Fibroblast of skin of right biceps (primary cell): Measurements from ENCODE around the gene MECR.

Source experiments
- DNase-seq: peaks from one replicate; pipeline ENCODE4 v3.0.0-alpha.2; 2013

MECR gene

DNA sequence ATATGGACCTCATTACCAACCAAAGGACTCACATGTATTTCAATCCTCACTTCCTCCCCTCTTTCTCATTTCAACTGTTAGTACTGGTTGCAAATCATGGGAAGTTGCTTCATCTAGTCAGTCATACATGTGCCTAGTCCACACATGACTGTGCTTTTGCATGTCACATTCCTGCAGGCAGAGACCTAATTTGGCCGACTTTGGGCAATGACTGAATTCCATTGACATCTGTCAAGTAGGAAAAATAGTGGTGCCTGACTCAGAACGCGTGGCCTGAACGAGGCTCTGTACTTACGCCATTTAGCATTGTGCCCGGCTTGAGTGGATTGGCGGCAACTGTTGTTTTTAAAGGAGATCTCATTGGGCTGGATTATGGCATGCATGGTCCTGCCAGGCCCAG is 23.6 kb upstream of the MECR start:
- DNase-seq, result peak; percentile 82

DNA sequence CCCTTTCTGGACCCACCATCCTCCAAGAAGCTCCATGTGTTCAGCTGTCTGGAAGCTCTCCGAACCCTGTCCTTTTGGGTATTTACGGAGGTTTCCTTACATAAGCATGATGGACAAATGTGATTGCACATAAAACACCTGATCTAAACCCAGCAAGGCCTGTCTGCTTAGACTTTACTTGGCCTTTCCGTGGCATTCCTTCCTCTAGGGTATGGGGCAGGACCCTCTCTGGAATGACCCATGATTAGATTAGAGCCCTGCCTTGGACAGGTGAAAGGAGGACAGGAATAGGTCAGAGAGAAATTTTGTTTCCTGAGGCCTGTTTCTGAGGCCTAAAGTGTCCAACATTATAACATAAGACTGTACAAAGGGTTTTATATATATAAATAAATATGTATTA is 22.4 kb upstream of the MECR start:
- no peak for DNase-seq

DNA sequence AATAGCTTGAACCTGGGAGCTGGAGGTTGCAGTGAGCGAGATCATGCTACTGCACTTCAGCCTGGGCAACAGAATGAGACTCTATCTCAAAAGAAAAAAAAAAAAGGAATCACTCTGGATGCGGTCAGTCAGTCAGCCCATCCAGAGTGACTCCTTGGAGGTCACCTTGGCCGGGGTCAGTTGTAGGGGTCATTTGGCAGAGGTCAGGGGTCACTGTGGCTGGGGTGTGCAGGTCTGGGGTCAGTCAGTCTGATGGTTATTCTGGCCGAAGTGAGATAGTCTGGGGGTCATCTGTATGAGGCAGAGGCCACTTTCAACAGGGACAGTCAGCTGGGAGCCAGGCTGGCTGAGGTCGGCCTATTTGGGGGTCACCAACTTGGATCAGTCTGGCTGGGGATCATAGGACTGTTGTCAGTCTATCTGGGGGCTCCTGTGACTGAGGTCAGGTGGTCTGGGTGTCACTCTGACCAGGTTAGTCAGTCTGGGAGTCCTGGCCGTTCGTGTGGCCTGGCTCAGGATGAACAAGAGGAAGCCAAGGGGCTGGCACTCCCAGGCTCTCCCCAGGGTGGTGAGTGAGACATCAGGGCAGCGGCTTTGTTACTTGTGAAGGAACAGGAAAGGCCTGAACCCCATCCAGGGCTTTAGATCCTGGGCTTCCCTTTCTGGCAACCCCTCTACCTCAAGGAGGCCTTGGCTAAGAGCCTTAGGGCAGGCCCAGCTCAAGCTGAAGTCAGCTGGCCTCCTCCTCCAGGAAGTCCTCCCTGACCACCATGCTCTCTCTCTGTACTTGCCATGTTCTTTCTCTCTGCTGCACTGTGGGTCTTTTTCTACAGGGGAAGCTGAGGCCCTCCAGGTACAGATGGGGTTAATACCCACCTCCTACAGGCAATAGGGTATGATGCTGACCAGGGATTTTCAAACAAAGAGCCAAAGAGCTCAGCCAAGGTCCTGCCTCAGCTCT is 20.7 kb upstream of the MECR start:
- DNase-seq, result no peak

DNA sequence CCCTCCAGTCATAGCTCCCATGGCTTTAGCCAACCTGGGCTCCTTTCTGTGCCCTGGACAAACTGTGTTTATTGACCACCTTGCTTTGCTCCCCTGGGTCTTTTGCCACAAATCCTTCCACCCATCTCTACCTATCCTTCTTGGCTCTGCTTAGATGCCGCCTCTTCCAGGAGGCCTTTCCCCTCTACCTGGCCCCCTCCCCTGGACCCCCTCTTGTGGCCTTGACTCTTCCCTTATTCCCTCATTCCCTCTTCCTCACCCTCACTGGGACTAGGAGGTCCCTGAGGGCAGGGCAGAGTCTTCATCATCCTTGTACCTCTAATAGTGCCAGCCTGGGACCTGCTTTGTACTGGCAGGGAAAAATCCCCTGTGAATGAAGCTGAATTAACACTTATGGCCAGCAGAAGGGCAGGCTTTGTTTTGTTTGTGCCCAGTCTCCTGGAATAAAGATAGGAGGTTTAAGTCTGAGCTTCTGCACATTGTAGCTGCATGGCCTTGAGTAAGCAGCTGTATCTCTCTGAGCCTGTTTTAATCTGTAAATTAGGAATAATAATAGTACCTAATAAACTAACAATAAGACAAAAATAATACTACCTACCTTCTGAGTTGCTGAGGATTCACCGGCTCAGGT is 19.3 kb upstream of the MECR start:
- no peak for DNase-seq

DNA sequence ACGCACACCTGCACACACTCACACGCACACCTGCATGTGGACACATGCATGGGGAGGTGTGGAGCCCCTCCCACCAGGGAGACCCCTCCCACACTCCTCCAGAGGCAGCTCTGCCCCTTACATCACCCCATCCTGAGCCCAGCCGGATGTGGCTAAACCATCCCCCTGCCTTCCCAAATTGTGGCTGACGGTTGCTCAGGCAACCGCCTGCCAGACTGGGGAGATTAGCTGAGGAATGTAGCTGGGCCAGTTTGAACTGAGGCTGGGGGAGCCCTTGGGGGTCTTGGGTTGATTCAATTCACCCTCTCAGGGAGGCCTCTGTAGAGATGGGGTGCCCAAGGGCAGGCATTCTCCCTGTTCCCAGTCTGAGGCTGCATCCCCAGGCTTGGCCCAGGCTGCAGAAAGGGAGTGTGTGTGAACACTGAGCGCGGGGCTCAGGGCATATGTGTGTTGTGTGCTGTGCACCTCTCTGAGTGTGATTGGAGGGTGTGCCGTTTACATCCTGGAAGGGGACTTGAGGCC is 18.5 kb upstream of the MECR start:
- peak; percentile 87 for DNase-seq

DNA sequence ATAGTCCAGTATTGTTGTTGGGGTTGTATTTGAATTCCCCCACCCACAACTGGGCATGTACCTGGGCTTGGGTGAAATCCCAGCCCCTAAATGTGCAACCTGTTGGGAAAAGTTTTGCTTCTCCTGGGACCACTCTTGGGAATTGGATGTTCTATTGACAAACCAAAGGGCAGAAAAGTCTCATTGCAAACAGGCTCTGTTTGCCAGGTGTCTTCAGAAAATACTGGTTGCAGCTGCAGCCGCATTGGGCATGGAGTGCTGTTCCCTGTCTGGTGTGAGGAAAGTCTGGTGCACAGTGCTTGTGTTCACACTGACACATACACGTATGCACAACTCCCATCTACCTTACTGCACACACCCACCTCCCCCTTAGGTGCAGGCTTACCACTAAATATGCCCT is 17.7 kb upstream of the MECR start:
- DNase-seq, result no peak

DNA sequence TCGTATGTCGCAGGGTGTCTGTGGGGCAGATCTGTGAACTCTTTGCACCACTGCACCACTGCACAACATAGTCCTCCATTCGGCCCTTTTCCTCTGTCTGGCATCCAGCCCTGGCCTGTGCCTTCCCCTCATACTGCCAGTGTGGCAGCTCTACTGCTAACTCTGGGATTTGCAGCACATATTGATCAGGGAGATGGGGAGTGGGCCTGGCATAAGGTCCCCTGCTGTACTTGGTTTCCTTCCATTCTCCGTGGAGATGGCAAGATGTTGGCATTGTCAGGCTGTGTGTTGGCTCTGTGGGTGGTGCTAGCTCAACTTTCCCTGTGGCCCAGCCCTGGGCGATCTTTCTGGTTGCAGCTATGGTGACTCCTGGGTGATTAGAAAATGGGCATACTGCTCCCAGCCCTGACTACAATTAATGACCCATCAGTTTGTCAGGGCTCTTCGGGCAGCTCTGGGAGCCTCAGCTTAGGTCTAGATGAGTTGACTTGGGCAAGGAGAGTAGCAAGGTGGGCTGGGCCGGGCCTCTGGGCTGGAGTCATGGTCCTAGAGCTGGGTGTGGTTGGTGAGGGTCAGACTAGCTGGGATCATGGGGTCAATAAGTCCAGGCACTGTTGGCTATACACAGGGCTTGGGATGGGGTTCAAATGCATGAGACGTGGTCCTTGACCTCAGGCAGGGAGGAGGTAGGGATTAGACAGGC is 17.0 kb upstream of the MECR start:
- DNase-seq, result no peak

DNA sequence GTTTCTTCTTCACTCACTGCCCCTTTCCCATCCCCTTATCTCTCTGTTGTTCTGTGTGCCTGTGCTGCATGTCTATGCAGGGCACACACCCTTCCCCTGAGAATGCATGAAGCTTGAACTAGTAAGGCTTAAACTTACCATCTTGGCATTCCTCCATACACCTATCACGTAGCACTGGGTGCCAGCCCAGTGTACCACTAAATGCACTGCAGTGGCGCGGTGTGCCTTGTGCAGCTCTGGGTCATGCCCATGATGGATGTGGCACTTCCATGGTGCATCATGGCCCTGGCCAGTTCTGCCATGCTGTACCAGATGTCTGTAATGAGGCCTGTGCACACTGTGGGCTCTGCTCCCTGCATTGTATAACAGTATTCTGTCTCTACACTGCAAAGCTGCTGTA is 16.3 kb upstream of the MECR start:
- DNase-seq, result no peak

DNA sequence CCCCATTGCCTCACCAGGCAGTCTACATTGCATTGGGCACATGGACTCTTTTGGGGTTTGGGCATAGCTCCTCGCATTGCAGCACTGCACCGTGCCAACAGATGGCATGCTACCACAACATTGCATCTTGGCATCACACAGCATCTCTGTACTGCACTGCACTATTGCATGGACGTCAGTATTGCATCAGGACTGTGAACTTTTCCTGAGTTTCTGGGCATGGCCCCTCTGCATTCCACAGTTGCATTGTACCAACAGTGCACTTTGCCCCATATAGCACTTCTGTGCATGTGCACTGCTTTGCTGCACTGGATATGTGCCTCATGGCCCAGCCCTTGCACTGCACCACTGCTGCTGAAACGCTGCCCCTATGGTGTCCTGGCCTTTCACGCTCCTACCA is 15.1 kb upstream of the MECR start:
- peak; percentile 72 for DNase-seq

DNA sequence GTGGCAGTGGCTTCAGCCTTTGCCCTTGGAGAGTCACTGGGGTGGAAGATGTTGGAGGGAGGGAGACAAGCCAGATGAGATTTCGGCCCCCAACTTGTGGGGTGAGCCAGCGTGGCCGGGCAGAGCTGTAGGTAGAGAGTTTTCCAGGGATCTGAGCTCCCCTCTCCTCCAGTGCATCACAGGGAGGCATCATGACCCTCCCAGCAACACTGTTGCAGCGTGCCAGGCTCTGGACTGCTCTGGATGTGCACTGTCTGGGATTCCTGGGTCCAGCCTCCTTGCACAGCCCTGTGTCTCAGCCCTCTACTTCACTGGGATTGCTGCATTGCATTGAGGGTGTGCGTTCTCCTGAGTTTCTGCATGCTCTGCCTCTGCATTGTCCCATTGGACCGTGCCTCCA is 14.5 kb upstream of the MECR start:
- DNase-seq, result no peak

DNA sequence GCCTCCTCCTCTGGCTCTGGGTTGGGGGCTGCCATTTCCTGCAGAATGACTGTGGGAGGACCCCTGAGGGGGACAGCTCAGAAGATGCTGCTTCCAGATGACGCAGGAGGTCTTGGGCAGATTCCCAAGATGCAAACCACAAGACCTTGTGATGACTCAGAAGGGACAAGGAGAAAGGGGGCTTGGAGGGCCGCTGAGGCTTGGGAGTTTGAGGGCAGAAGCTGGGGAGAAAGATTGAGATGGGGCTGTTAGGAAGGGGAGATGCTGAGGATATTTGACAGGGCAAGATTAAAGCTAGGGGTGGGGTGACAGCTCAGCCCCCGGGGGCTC is 13.1 kb upstream of the MECR start:
- peak; percentile 96 for DNase-seq

DNA sequence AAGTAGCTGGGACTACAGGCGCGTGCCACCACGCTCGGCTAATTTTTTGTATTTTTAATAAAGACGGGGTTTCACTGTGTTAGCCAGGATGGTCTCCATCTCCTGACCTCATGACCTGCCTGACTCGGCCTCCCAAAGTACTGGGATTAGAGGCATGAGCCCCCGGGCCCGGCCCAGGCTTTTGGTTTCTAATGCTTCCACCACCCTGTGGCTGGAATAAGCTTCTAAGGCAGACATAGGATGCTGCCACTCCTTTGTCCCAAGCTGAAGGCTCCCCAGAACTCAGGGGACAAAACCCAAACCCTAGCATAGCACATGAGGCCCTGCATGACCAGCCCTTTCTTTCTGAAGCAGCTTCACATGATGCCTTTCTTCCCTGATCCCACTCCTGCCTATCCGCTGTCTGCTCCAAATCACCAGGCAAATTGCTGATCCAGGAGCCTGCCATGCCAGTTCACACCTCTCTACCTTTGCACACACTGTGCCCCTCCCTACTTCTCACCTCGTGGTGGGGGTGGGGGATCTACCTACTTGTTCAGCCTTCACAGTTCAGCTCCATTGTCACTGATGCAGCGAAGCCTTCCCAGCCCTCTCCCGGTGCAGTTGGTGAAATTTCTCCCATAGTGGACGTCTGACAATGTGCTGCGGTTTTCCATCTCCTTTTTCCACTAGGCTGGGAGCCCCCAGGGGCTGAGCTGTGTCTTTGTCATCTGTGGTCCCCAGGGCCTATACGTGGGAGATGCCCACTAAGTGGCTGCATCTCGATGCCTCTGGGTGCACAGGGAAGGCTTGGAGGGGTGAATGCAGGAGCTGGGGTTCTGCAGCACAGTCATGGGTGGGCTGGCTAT is 12.5 kb upstream of the MECR start:
- no peak for DNase-seq

DNA sequence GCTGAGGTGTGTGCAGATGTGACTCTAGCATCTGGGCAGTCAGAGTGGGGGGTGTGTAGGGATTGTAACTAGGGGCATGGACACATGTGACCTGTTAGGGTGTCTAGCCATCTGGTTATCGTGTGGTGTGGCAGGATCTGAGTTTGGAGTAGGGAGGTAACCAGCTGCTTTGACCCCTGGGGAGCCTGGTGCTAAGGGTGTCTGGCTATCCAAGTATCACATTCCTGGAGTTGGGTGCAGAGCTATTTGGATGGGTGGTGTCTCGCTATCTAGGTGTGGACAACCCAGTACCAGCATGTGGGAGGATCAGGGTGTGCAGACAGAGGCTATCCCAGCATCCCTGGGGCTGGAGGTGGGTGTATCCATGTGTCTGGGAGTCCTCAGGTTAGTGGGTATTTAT is 10.3 kb upstream of the MECR start:
- no peak for DNase-seq

DNA sequence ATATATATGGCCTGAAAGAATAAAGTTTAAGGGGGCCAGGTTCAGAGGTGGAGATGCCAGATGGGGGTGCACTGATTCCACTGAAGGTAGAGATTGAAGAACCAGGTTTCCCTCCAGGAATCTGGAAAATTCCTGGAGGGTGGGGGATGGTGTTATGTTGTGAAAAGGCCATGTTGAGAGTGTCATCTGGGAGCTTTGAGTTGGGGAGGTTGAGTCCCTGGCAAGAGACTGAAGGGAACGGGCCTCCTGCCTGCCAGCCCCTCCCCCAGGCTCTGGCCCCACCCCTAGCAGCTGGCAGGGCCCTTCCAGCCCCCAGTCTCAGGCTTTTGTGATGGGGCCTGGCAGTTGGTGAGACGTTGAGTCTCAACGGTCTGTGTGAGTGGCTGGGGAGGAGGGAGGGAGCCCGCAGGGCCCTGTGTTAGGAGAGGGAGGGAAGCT is 9.7 kb upstream of the MECR start:
- DNase-seq, result peak; percentile 67

DNA sequence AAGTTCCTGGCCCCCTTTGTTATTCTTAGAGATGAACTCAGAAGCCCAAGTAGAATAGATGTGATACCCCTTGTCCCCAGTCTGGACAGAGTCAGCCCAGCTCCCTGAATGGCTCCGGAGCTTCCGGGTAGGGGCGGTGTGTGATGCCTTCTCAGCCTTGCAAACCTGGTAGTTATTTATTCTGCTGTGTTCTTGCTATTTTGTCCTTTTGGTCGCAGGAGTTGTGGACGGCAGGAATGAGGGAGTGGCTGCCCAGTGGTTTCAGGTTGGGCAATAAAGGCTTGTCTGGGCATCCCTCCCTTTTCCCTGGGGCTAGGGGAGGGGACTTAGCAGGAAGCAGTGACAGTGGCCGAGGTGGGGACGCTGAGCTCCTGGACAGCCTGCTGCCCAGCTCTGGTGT is 8.4 kb upstream of the MECR start:
- no peak for DNase-seq

DNA sequence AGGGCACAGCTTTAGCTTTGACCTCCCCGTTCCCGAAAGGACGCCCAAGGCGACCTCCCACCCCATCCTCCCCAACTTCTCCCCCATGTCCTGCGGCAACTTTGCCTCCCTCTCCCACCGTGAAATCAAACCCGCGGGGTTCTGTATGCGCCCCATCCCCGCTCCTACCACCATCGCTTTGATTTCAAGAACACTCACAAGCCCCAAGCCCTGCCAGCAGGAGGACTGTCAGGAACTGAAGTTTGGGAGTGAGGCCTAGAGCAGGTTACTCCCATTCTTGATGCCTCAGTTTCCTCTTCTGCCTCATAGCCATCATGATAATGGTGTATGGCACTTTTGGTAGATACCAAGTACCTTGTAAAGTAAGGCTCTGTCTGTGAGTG is 7.9 kb upstream of the MECR start:
- no peak for DNase-seq

DNA sequence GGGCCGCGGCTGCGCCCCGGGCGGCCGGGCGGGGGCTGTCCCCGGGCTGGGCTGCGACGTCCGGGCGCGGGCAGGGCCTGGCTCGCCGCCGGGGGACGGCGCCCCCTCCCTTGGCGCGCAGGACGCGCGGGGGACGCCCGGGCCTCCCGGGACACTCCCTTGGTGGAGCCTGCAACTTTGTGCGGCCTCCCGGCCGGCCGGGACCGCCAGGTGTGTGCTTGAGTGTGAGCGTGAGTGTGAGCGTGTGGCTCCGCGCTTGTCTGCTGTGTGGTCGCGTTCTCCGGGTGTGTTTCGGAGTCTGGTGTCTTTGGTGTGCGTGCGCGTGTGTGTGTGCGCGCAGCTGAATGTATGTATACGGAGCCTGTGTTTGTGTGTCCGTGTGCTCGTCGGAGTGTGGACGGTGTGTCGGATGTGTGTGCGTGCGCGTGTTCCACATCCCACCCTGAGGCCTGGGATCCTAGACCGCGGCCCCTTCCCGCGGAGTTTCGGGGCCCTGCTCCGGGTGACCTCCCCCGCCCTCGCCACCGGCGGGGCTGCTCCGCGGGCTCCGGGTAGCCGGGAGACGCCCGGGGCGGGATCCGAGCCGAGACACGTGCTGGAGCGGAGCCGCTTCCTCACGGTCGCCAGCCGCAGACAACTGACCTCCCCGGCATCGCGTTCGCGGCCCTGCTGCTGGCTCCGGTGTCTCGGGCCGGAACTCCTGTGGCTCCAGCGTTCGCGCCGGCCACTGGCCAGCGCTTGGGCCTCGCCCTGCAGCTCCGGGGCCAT is 7.3 kb upstream of the MECR start:
- peak; percentile 42 for DNase-seq

DNA sequence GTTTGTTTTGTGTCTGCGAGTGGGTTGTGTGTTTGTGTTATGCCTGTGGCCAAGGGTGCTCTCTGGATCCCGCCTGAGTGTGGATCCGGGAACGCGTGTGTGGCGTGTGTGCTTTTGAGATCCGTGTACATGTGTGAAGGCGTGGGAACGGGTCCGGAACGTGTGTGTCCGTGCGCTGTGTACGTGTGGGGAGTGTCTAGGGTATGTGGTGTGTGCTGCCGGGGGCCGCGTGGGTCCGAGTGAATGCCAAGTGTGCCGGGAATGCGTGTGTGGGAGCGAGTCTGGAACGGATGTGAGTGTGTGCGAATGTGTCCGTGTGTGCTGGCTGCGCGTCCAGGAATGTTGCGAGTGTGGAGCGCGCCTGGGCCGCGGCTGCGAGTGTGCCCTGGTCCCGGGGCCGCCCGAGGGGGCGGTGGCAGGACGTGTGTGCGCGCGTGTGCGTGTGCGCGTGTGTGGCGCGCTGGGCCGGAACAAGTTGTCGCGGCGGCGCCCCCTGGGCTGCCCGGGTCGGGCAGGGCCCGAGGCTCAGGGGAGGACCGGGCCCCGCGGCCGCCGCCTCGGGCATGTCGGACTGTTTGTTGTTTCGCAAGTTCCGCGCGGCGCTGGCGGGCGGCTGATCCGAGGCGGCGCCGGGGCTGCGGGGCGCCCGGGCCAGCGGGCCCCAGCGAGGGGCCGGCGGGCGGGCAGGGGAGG is 6.5 kb upstream of the MECR start:
- peak; percentile 68 for DNase-seq

DNA sequence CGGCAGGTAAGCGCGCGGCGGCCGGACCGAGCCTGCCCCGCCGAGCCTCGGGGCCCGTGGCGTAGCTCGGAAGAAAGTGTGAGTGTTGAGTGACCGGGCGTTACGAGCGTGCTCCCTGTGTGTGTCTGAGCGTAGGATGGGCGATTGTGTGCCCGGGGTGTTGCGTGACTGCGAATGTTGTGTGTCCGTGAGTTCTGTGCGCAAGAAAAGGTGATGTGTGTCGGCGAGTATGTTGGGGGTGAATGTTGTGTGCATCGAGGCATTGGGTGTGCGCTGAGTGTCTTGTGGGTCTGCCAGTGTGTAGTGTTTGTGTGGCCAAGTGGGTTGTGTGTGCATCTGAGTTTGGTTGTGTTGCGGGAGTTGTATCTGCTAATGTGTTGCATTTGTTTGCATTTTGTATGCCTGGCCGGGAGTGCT is 6.0 kb upstream of the MECR start:
- DNase-seq, result peak; percentile 34

DNA sequence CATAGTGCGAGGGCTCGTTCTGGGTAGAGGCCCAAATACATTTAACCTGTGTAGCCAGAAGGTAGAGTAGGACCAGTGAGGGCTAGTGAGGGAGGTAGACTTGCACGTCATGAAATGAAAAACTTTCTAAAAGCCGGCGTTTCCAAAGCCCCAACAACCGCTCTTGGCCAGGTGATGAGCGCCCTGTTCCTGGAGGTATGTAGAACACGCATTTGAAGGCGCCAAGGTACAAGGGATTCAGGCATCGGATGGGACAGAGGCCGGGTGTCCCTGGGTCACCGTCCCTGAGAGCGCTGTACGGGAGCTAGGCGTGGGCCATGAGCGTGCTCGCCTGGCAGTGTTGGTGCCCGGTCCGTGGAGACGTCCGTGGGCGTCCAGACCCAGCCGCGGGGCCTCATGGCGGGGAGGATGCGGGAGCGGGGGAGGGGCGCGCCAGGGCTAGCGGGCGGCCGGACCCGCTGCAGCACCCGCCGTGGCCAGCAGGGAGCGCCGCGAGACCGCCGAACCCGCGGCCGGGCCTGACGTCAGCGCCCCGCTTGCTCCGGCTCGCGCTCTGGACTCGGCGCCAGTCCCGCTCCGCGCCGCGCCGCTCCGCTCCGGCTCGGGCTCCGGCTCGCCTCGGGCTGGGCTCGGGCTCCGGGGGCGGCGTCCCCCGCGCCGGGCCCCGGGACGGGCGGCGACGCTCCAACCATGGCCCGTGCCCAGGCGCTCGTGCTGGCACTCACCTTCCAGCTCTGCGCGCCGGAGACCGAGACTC is 5.4 kb upstream of the MECR start, which contains the start of gene PTPRU:
PTPRU (plus strand) TSS at position 568 of the 757 bp plus-strand sequence; CDS start at position 691, 123 bp downstream.
- DNase-seq, result peak; percentile 69
